NCI-H146 (cell line): ENCODE measurements around the gene CTDSP2.
A peak's percentile ranks its signal among the peaks of the same experiment; 100 is the strongest.
"Not testable (repeated sequence)": the region's sequence is repeated elsewhere in the genome, so short reads cannot be mapped to it uniquely, and the experiment has no call there.

Source experiments
- DNase-seq: peaks from one replicate; lab custom pipeline; 2025; lab: John Stamatoyannopoulos, UW

Gene CTDSP2

GRCh38 chr12:57782608-57783465, 63.7 kb downstream of the CTDSP2 start, which contains the start of gene TSFM:
TSFM (plus strand) TSS chr12:57782787; CDS start chr12:57782802, 15 bp downstream.
- DNase-seq = peak; percentile 92

- DNase-seq = no peak
Observed at GRCh38 chr12:57782243-57782607, 64.3 kb downstream of the CTDSP2 start.

- no peak for DNase-seq
Observed at GRCh38 chr12:57781801-57782200, 64.7 kb downstream of the CTDSP2 start.

- DNase-seq = no peak
Observed at GRCh38 chr12:57781244-57781643, 65.3 kb downstream of the CTDSP2 start.

- DNase-seq = no peak
Observed at GRCh38 chr12:57780284-57780897, 66.1 kb downstream of the CTDSP2 start.

- no peak for DNase-seq
Observed at GRCh38 chr12:57779736-57780135, 66.8 kb downstream of the CTDSP2 start.

GRCh38 chr12:57777911-57778310, 68.6 kb downstream of the CTDSP2 start:
- no peak for DNase-seq

- DNase-seq = no peak
Observed at GRCh38 chr12:57777367-57777766, 69.2 kb downstream of the CTDSP2 start.

- DNase-seq = no peak
Observed at GRCh38 chr12:57776247-57776587, 70.3 kb downstream of the CTDSP2 start.

- no peak for DNase-seq
Observed at GRCh38 chr12:57775563-57776246, 70.8 kb downstream of the CTDSP2 start.

GRCh38 chr12:57775044-57775443, 71.5 kb downstream of the CTDSP2 start:
- no peak for DNase-seq

GRCh38 chr12:57774634-57775033, 71.9 kb downstream of the CTDSP2 start:
- not testable (repeated sequence) for DNase-seq

- peak; percentile 72 for DNase-seq
Observed at GRCh38 chr12:57772429-57773322, 73.9 kb downstream of the CTDSP2 start, which contains the start of gene EEF1AKMT3. EEF1AKMT3 (plus strand) TSS chr12:57772614; CDS start chr12:57772725, 111 bp downstream.

- peak; percentile 95 for DNase-seq
Observed at GRCh38 chr12:57771873-57772428, 74.6 kb downstream of the CTDSP2 start, which contains the start of gene METTL1. METTL1 (minus strand) TSS chr12:57772105; CDS start chr12:57772083, 22 bp downstream.

- DNase-seq = peak; percentile 88
Observed at GRCh38 chr12:57771236-57771872, 75.2 kb downstream of the CTDSP2 start.

GRCh38 chr12:57770734-57771133, 75.8 kb downstream of the CTDSP2 start:
- DNase-seq = no peak
